ENCODE data around the gene MBNL1.

The MBNL1 gene

DNA sequence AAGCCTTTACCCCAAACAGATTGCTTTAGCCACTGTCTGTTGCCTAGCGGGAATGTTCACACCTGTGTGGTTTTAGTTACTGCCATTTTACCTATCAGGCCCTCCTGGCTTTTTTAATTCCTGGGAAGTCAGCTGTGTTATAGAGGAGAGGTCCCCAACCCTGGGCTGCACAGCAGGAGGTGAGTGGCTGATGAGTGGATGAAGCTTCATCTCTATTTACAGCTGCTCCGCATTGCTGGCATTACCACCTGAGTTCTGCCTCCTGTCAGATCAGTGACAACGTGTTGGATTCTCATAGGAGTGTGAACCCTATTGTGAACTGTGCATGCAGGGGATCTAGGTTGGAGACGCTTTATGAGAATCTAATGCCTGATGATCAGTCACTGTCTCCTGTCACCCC lies 127.0 kb downstream of the MBNL1 start:
- TF ChIP-seq, protein P1, sequence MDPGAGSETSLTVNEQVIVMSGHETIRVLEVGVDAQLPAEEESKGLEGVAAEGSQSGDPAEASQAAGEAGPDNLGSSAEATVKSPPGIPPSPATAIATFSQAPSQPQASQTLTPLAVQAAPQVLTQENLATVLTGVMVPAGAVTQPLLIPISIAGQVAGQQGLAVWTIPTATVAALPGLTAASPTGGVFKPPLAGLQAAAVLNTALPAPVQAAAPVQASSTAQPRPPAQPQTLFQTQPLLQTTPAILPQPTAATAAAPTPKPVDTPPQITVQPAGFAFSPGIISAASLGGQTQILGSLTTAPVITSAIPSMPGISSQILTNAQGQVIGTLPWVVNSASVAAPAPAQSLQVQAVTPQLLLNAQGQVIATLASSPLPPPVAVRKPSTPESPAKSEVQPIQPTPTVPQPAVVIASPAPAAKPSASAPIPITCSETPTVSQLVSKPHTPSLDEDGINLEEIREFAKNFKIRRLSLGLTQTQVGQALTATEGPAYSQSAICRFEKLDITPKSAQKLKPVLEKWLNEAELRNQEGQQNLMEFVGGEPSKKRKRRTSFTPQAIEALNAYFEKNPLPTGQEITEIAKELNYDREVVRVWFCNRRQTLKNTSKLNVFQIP (CRISPR knock-in tag; IDR thresholded peaks at IDR 0.05; ENCODE audit: borderline replicate concordance, low read depth), result no peak
- no peak for TF ChIP-seq ZNF565 (CRISPR knock-in tag; conservative IDR thresholded peaks at IDR 0.05; ENCODE audit: low read depth)
- no peak for TF ChIP-seq PPARA (CRISPR knock-in tag; IDR thresholded peaks at IDR 0.05; ENCODE audit: borderline replicate concordance)
- no peak for TF ChIP-seq ISL1 (CRISPR knock-in tag; IDR thresholded peaks at IDR 0.05)
- TF ChIP-seq, protein P2, sequence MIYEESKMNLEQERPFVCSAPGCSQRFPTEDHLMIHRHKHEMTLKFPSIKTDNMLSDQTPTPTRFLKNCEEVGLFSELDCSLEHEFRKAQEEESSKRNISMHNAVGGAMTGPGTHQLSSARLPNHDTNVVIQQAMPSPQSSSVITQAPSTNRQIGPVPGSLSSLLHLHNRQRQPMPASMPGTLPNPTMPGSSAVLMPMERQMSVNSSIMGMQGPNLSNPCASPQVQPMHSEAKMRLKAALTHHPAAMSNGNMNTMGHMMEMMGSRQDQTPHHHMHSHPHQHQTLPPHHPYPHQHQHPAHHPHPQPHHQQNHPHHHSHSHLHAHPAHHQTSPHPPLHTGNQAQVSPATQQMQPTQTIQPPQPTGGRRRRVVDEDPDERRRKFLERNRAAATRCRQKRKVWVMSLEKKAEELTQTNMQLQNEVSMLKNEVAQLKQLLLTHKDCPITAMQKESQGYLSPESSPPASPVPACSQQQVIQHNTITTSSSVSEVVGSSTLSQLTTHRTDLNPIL (CRISPR knock-in tag; IDR thresholded peaks at IDR 0.05; ENCODE audit: low read depth), result no peak
- TF ChIP-seq, protein P3, sequence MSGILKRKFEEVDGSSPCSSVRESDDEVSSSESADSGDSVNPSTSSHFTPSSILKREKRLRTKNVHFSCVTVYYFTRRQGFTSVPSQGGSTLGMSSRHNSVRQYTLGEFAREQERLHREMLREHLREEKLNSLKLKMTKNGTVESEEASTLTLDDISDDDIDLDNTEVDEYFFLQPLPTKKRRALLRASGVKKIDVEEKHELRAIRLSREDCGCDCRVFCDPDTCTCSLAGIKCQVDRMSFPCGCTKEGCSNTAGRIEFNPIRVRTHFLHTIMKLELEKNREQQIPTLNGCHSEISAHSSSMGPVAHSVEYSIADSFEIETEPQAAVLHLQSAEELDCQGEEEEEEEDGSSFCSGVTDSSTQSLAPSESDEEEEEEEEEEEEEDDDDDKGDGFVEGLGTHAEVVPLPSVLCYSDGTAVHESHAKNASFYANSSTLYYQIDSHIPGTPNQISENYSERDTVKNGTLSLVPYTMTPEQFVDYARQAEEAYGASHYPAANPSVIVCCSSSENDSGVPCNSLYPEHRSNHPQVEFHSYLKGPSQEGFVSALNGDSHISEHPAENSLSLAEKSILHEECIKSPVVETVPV (CRISPR knock-in tag; IDR thresholded peaks at IDR 0.05), result no peak
- TF ChIP-seq CSDC2 (CRISPR knock-in tag; IDR thresholded peaks at IDR 0.05), result no peak
- TF ChIP-seq, protein P4, sequence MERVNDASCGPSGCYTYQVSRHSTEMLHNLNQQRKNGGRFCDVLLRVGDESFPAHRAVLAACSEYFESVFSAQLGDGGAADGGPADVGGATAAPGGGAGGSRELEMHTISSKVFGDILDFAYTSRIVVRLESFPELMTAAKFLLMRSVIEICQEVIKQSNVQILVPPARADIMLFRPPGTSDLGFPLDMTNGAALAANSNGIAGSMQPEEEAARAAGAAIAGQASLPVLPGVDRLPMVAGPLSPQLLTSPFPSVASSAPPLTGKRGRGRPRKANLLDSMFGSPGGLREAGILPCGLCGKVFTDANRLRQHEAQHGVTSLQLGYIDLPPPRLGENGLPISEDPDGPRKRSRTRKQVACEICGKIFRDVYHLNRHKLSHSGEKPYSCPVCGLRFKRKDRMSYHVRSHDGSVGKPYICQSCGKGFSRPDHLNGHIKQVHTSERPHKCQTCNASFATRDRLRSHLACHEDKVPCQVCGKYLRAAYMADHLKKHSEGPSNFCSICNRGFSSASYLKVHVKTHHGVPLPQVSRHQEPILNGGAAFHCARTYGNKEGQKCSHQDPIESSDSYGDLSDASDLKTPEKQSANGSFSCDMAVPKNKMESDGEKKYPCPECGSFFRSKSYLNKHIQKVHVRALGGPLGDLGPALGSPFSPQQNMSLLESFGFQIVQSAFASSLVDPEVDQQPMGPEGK (CRISPR knock-in tag; IDR thresholded peaks at IDR 0.05; ENCODE audit: borderline replicate concordance), result no peak
- no peak for TF ChIP-seq RARB (CRISPR knock-in tag; IDR thresholded peaks at IDR 0.05)
- no peak for TF ChIP-seq TCF4 (CRISPR knock-in tag; IDR thresholded peaks at IDR 0.05; ENCODE audit: borderline replicate concordance)
- no peak for TF ChIP-seq BACH2 (CRISPR knock-in tag; IDR thresholded peaks at IDR 0.05; ENCODE audit: borderline replicate concordance)
- no peak for TF ChIP-seq ARNTL (CRISPR knock-in tag; IDR thresholded peaks at IDR 0.05; ENCODE audit: borderline replicate concordance, low read depth)
- no peak for TF ChIP-seq SNAI2 (CRISPR knock-in tag; IDR thresholded peaks at IDR 0.05)
- TF ChIP-seq ZFP3 (CRISPR knock-in tag; IDR thresholded peaks at IDR 0.05), result no peak
- no peak for TF ChIP-seq TOX (CRISPR knock-in tag; IDR thresholded peaks at IDR 0.05; ENCODE audit: borderline replicate concordance)
- no peak for ATAC-seq

DNA sequence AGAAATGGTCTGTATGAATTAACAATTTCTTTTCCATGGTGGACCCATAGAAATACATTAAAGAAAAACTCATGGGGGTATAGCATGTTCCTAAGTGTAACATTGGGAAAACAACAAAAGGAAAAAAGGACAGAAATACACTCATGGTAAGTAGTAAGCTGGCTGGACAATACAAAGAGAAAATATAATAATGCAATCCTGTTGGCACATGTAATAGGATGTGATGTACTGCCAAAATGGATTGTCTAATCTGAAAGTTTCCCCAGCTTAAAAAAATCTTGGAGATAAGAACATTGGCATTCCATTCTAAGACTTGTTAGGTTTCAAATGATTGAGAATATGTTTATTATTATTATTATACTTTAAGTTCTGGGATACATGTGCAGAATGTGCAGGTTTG lies 128.1 kb downstream of the MBNL1 start:
- TF ChIP-seq, protein P3 (CRISPR knock-in tag; IDR thresholded peaks at IDR 0.05), result no peak
- no peak for TF ChIP-seq ARNTL (CRISPR knock-in tag; IDR thresholded peaks at IDR 0.05; ENCODE audit: borderline replicate concordance, low read depth)
- TF ChIP-seq ZFP3 (CRISPR knock-in tag; IDR thresholded peaks at IDR 0.05), result no peak
- no peak for TF ChIP-seq SNAI2 (CRISPR knock-in tag; IDR thresholded peaks at IDR 0.05)
- no peak for TF ChIP-seq PPARA (CRISPR knock-in tag; IDR thresholded peaks at IDR 0.05; ENCODE audit: borderline replicate concordance)
- TF ChIP-seq TOX (CRISPR knock-in tag; IDR thresholded peaks at IDR 0.05; ENCODE audit: borderline replicate concordance), result no peak
- no peak for TF ChIP-seq ZC3H10 (CRISPR knock-in tag; IDR thresholded peaks at IDR 0.05)
- TF ChIP-seq TCF4 (CRISPR knock-in tag; IDR thresholded peaks at IDR 0.05; ENCODE audit: borderline replicate concordance), result no peak
- no peak for TF ChIP-seq OSR1 (CRISPR knock-in tag; IDR thresholded peaks at IDR 0.05)
- no peak for TF ChIP-seq ESRRG (CRISPR knock-in tag; IDR thresholded peaks at IDR 0.05)
- TF ChIP-seq, protein P1 (CRISPR knock-in tag; IDR thresholded peaks at IDR 0.05; ENCODE audit: borderline replicate concordance, low read depth), result no peak
- TF ChIP-seq CSDC2 (CRISPR knock-in tag; IDR thresholded peaks at IDR 0.05), result no peak
- no peak for TF ChIP-seq ZFP30 (CRISPR knock-in tag; IDR thresholded peaks at IDR 0.05)
- TF ChIP-seq, protein P4 (CRISPR knock-in tag; IDR thresholded peaks at IDR 0.05; ENCODE audit: borderline replicate concordance), result no peak
- no peak for TF ChIP-seq ZNF8 (CRISPR knock-in tag; IDR thresholded peaks at IDR 0.05)
- TF ChIP-seq, protein P2 (CRISPR knock-in tag; IDR thresholded peaks at IDR 0.05; ENCODE audit: low read depth), result no peak
- no peak for TF ChIP-seq GLIS3 (CRISPR knock-in tag; IDR thresholded peaks at IDR 0.05)
- no peak for TF ChIP-seq ISL1 (CRISPR knock-in tag; IDR thresholded peaks at IDR 0.05)
- TF ChIP-seq, protein P5, sequence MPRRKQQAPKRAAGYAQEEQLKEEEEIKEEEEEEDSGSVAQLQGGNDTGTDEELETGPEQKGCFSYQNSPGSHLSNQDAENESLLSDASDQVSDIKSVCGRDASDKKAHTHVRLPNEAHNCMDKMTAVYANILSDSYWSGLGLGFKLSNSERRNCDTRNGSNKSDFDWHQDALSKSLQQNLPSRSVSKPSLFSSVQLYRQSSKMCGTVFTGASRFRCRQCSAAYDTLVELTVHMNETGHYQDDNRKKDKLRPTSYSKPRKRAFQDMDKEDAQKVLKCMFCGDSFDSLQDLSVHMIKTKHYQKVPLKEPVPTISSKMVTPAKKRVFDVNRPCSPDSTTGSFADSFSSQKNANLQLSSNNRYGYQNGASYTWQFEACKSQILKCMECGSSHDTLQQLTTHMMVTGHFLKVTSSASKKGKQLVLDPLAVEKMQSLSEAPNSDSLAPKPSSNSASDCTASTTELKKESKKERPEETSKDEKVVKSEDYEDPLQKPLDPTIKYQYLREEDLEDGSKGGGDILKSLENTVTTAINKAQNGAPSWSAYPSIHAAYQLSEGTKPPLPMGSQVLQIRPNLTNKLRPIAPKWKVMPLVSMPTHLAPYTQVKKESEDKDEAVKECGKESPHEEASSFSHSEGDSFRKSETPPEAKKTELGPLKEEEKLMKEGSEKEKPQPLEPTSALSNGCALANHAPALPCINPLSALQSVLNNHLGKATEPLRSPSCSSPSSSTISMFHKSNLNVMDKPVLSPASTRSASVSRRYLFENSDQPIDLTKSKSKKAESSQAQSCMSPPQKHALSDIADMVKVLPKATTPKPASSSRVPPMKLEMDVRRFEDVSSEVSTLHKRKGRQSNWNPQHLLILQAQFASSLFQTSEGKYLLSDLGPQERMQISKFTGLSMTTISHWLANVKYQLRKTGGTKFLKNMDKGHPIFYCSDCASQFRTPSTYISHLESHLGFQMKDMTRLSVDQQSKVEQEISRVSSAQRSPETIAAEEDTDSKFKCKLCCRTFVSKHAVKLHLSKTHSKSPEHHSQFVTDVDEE (CRISPR knock-in tag; IDR thresholded peaks at IDR 0.05), result no peak
- no peak for ATAC-seq
